T-helper 1 cell treated with Interleukin-12 subunit alpha and Interleukin-12 subunit beta and Interleukin-4 antibody, amounts not matched to agents 30 ng/mL and 1 ng/mL, for 36 hours (primary cell): Measurements from ENCODE around the gene FGF11. TPM values are rescaled to one million over a fixed set of nuclear protein-coding genes. Genes with fewer than 3 reads are reported as not detected.
"Not testable (repeated sequence)": the region's sequence is repeated elsewhere in the genome, so short reads cannot be mapped to it uniquely, and the experiment has no call there.

Experiments used
- intact Hi-C: fragments of 100-400 bp; cut with micrococcal nuclease; formaldehyde crosslinking; loops from one replicate; pipeline ENCODE4 v1.15.1; 2024
- total RNA-seq: library from RNA; stranded (reverse); gene quantifications from 2 replicates; pipeline ENCODE4 v1.2.3, GENCODE V29; 2022

The FGF11 gene
- total RNA-seq, 1 donor from 2014 or later: 15.0 TPM

- intact Hi-C loops: no loop called here
Observed at GRCh38 chr17:7448461-7448860, 9.1 kb downstream of the FGF11 start.

- intact Hi-C loops: loop anchor here (5.0 kb wide), 1 partner anchor 413 kb away; no protein-coding TSS in a partner anchor
Observed at GRCh38 chr17:7459961-7460545, 20.7 kb downstream of the FGF11 start.

- intact Hi-C loops: no loop called here
Observed at GRCh38 chr17:7460850-7461660, 21.7 kb downstream of the FGF11 start.

- intact Hi-C loops: no loop called here
Observed at GRCh38 chr17:7462474-7463371, 23.4 kb downstream of the FGF11 start.

GRCh38 chr17:7463372-7463846 lies 24.1 kb downstream of the FGF11 start:
- intact Hi-C loops: no loop called here

GRCh38 chr17:7464081-7464480 lies 24.8 kb downstream of the FGF11 start:
- intact Hi-C loops: no loop called here

- intact Hi-C loops: no loop called here
Observed at GRCh38 chr17:7465597-7466275, 26.4 kb downstream of the FGF11 start.

GRCh38 chr17:7466318-7466638 lies 27.0 kb downstream of the FGF11 start:
- intact Hi-C loops: no loop called here

- intact Hi-C loops: no loop called here
Observed at GRCh38 chr17:7466639-7467341, 27.5 kb downstream of the FGF11 start.

- intact Hi-C loops: no loop called here
Observed at GRCh38 chr17:7467498-7467897, 28.2 kb downstream of the FGF11 start.

- intact Hi-C loops: no loop called here
Observed at GRCh38 chr17:7468290-7468689, 29.0 kb downstream of the FGF11 start.

GRCh38 chr17:7468804-7469389 lies 29.6 kb downstream of the FGF11 start:
- intact Hi-C loops: no loop called here

- intact Hi-C loops: not testable (repeated sequence)
Observed at GRCh38 chr17:7469843-7470242, 30.5 kb downstream of the FGF11 start.

GRCh38 chr17:7470457-7470973 lies 31.2 kb downstream of the FGF11 start:
- intact Hi-C loops: not testable (repeated sequence)

GRCh38 chr17:7471729-7472128 lies 32.4 kb downstream of the FGF11 start:
- intact Hi-C loops: no loop called here

GRCh38 chr17:7474767-7475166 lies 35.5 kb downstream of the FGF11 start:
- intact Hi-C loops: not testable (repeated sequence)

GRCh38 chr17:7475764-7476422 lies 36.6 kb downstream of the FGF11 start:
- intact Hi-C loops: no loop called here

GRCh38 chr17:7476494-7476893 lies 37.2 kb downstream of the FGF11 start:
- intact Hi-C loops: no loop called here

GRCh38 chr17:7476951-7477350 lies 37.6 kb downstream of the FGF11 start:
- intact Hi-C loops: no loop called here
